Measurements from ENCODE around the gene TULP1.

TULP1 gene

DNA sequence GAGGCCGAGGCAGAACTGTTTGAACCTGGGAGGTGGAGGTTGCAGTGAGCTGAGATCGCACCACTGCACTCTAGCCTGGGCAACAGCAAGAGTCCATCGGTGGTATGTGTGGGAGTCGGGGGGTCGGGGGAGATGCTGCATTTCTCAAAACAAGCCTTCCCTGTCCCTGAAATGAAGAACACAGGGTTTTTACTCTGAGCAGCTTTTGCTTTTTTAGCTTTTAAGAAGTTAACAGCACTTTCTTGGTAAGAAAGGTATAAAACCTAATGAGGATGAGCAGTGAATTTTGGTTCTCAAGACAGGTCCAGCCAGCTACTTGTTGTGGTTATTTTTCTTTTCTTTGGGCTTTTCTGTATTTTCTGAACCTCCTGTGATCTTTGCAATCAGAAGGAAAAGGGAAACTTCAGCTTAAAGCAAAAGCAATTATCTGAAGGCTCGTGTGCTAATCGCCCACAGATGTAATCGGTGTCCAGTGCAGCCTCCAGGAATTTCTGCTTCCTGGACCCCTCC lies 40.8 kb downstream of the TULP1 start:
- Mint-ChIP-seq H3K27ac (peak overlapping the region; percentile 13 to 100), H3K9me3 (no peaks in the 10 kb centered on the region), H3K27me3 (no peaks in the 10 kb centered on the region), H3K4me3 (peak overlapping the region; percentile 91 to 98), H3K4me1 (peaks cover 82% of the 10 kb centered on the region)
- DNase-seq: no peak
- ATAC-seq: no peak

- no peaks in the 10 kb centered on the region for H3K9me3 Mint-ChIP-seq
- peaks cover 71% of the 10 kb centered on the region for H3K4me1 Mint-ChIP-seq
- H3K4me3 Mint-ChIP-seq: peak overlapping the region; percentile 91 to 98
- no peaks in the 10 kb centered on the region for H3K27me3 Mint-ChIP-seq
- no peak for ATAC-seq
- peak overlapping the region; percentile 64 to 100 for H3K27ac Mint-ChIP-seq
- no peak for DNase-seq
Observed at GRCh38 chr6:35470663-35471120, 42.0 kb downstream of the TULP1 start.

DNA sequence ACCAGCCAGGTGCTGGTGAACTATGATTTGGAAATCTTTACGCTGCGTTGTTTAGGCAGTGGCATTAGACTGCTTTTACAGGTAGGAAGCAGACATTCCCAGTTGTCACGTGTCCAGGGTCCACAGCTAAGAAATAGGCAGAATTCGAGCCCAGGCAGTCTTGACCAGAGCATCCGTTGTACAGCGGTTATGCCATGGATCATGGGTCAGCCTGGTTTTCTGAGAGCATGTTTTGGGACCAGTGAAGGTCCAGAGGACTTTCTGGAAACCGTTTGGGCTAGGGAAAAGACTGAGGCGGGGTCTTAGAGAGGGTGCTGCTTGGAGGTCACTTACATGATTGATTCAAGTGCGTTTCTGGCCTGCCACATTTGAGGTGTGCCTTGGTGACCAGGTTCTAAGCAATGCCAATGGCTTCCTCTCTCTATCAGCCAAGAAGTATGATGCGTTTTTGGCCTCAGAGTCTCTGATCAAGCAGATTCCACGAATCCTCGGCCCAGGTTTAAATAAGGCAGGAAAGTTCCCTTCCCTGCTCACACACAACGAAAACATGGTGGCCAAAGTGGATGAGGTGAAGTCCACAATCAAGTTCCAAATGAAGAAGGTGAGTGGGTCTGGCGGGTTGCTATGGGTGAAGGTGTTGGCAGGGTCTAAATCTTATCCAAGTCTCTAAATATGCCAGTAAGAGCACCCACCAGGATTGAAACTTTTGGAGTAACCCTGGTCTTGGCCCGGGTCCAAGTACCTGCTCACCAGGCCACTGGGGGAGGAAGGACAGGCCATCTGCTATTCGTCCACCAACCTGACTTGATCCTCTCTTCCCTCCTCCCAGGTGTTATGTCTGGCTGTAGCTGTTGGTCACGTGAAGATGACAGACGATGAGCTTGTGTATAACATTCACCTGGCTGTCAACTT lies 42.7 kb downstream of the TULP1 start:
- ATAC-seq: no peak
- no peaks in the 10 kb centered on the region for H3K9me3 Mint-ChIP-seq
- no peak for DNase-seq
- H3K4me3 Mint-ChIP-seq: peak overlapping the region; percentile 91 to 98
- no peaks in the 10 kb centered on the region for H3K27me3 Mint-ChIP-seq
- peak overlapping the region; percentile 99 to 100 for H3K27ac Mint-ChIP-seq
- peaks cover 67% of the 10 kb centered on the region for H3K4me1 Mint-ChIP-seq

- peak overlapping the region; percentile 99 to 100 for H3K27ac Mint-ChIP-seq
- H3K4me3 Mint-ChIP-seq: peak overlapping the region; percentile 91 to 98
- peaks cover 66% of the 10 kb centered on the region for H3K4me1 Mint-ChIP-seq
- no peaks in the 10 kb centered on the region for H3K9me3 Mint-ChIP-seq
- DNase-seq (no peak), ATAC-seq (peak; percentile 8)
- no peaks in the 10 kb centered on the region for H3K27me3 Mint-ChIP-seq
Observed at GRCh38 chr6:35468980-35469750, 43.5 kb downstream of the TULP1 start.

DNA sequence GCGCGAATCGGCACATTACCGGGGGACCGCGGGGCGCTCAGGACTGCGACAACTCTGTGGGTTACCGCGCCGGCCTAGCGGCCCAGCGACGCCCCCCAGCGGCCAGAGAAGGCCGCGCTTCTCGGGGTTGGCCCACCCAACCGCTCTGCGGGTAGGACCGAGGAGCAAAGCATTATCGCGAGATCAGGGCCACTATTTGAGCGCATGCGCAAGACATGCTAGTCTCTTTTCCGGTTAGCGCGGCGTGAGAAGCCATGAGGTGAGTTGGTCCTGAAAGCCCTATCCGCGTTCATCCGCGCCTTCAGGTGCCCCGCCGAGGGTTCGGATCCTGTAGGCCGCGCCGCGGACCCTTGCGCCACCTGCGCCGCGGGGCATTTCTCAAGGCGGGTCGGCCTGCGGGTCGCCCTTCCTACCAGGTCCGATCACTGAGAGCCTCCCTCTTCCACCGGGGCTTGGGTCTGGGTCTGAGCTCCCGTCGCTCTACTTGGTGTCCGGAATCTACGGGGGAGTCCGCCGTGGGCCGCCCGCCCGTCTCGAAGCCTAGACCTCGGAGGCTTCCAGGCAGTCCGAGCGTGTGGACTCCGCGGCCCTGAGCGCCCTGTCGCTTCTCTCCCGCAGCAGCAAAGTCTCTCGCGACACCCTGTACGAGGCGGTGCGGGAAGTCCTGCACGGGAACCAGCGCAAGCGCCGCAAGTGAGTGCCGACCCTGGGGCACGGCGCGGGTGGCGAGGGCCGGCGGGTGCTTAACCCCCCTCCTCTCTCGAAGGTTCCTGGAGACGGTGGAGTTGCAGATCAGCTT lies 44.3 kb downstream of the TULP1 start, which contains the start of gene RPL10A:
Gene RPL10A, plus strand, starts transcription at position 221 of the 799 bp plus-strand sequence. Its CDS starts 34 bp downstream, at position 255.
- Mint-ChIP-seq H3K9me3 (no peaks in the 10 kb centered on the region), H3K4me1 (peaks cover 58% of the 10 kb centered on the region), H3K27me3 (no peaks in the 10 kb centered on the region), H3K27ac (peak within 1 kb of the TSS; percentile 99 to 100), H3K4me3 (peak within 1 kb of the TSS; percentile 91 to 98)
- DNase-seq (peak; percentile 95 to 96), ATAC-seq (peak; percentile 94)

GRCh38 chr6:35465646-35466045 lies 47.0 kb downstream of the TULP1 start:
- no peaks in the 10 kb centered on the region for H3K27me3 Mint-ChIP-seq
- no peaks in the 10 kb centered on the region for H3K9me3 Mint-ChIP-seq
- H3K4me1 Mint-ChIP-seq: peaks cover 31% of the 10 kb centered on the region
- no peak for ATAC-seq
- no peak overlapping the region for H3K4me3 Mint-ChIP-seq
- no peak for DNase-seq
- H3K27ac Mint-ChIP-seq: no peak overlapping the region

GRCh38 chr6:35463292-35463691 lies 49.4 kb downstream of the TULP1 start:
- no peak for ATAC-seq
- Mint-ChIP-seq H3K9me3 (no peaks in the 10 kb centered on the region), H3K4me1 (peaks cover 14% of the 10 kb centered on the region), H3K27ac (no peak overlapping the region), H3K4me3 (no peak overlapping the region), H3K27me3 (no peaks in the 10 kb centered on the region)
- no peak for DNase-seq

DNA sequence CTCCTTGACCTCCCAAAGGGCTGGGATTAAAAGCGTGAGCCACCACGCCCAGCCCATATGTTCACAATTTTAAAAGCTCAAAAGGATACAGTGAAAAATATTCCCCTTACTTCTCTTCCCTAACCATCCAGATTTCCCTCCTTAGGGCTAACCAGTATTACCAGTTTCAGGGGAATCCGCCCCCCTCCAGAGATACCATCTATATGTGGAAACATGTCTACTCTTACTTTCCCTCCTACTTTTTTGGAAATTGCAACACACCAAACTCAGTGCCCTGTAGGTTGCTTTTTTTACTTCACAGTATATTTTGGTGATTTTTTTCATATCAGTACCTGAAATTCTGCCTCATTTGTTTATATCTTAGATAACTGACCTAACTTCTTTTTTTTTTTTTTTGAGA lies 51.4 kb downstream of the TULP1 start:
- Mint-ChIP-seq H3K27me3 (no peaks in the 10 kb centered on the region), H3K4me1 (no peaks in the 10 kb centered on the region), H3K27ac (peak overlapping the region in 1 of 2 donors; percentile 8), H3K9me3 (no peaks in the 10 kb centered on the region), H3K4me3 (no peak overlapping the region)
- ATAC-seq: no peak
- DNase-seq: no peak

- peak overlapping the region in 1 of 2 donors; percentile 22 for H3K27ac Mint-ChIP-seq
- H3K27me3 Mint-ChIP-seq: no peaks in the 10 kb centered on the region
- H3K4me3 Mint-ChIP-seq: no peak overlapping the region
- DNase-seq: no peak
- peaks cover 26% of the 10 kb centered on the region for H3K4me1 Mint-ChIP-seq
- no peaks in the 10 kb centered on the region for H3K9me3 Mint-ChIP-seq
- no peak for ATAC-seq
Observed at GRCh38 chr6:35457907-35458306, 54.8 kb downstream of the TULP1 start.

GRCh38 chr6:35454391-35455110 lies 58.1 kb downstream of the TULP1 start:
- H3K4me1 Mint-ChIP-seq: peaks cover 39% of the 10 kb centered on the region

DNA sequence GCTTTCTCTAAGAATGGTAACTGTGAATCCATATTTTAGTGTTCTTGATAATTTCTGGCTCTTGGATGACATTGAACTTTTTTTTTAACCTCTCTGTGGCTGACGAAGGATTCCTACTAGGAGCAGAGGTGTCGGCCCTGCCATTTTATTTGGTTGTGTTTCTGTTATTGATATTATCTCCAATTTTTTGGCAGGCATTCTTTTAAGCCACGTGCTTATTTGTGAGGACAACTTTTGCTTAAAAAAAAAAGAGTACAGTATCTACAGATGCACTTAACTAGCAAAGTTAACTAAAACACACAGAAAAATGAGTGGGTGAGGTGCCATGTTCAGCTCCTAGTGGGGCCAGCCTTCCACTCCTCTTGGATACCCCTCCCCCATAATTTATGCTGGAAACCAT lies 59.5 kb downstream of the TULP1 start:
- peak overlapping the region; percentile 76 to 80 for H3K4me3 Mint-ChIP-seq
- DNase-seq (no peak), ATAC-seq (no peak)
- no peaks in the 10 kb centered on the region for H3K27me3 Mint-ChIP-seq
- no peaks in the 10 kb centered on the region for H3K9me3 Mint-ChIP-seq
- H3K4me1 Mint-ChIP-seq: peaks cover 45% of the 10 kb centered on the region
- H3K27ac Mint-ChIP-seq: no peak overlapping the region

More at GRCh38 chr6:35454391-35455110, 58.1 kb downstream of the TULP1 start:
- H3K9me3 Mint-ChIP-seq: no peaks in the 10 kb centered on the region
- H3K4me3 Mint-ChIP-seq: peak overlapping the region; percentile 18 to 28
- ATAC-seq (no peak), DNase-seq (no peak)
- no peaks in the 10 kb centered on the region for H3K27me3 Mint-ChIP-seq
- peak overlapping the region in 1 of 2 donors; percentile 48 for H3K27ac Mint-ChIP-seq

GRCh38 chr6:35452183-35453090 lies 60.3 kb downstream of the TULP1 start, which contains the start of gene FANCE:
Gene FANCE (plus strand): TSS chr6:35452338. CDS start chr6:35452546, 208 bp downstream.
- H3K27ac Mint-ChIP-seq: no peak within 1 kb of the TSS
- no peaks in the 10 kb centered on the region for H3K27me3 Mint-ChIP-seq
- peak within 1 kb of the TSS; percentile 92 to 95 for H3K4me3 Mint-ChIP-seq
- peak; percentile 85 for ATAC-seq
- peak; percentile 91 to 92 for DNase-seq
- no peaks in the 10 kb centered on the region for H3K9me3 Mint-ChIP-seq
- peaks cover 45% of the 10 kb centered on the region for H3K4me1 Mint-ChIP-seq

GRCh38 chr6:35451354-35452182 lies 61.1 kb downstream of the TULP1 start:
- Mint-ChIP-seq H3K27me3 (no peaks in the 10 kb centered on the region), H3K9me3 (no peaks in the 10 kb centered on the region), H3K4me1 (peaks cover 45% of the 10 kb centered on the region), H3K27ac (no peak overlapping the region), H3K4me3 (peak overlapping the region; percentile 92 to 95)
- no peak for DNase-seq
- no peak for ATAC-seq

Measured in stimulated activated naive CD8-positive, alpha-beta T cell treated with anti-CD3 and anti-CD28 coated beads, Interleukin-15, amount 100 ng/mL, for 72 hours (primary cell).